K562 (cell line): ENCODE data around the gene GSDME.

Experiments used
- CEBPB ChIP-seq: fragments of 450-650 bp; IDR thresholded peaks from 2 replicates; pipeline ENCODE4 v1.6.1; 2016; ENCODE audit warnings: missing genetic modification characterization, missing compliant biosample characterization
- CHD2 ChIP-seq: IDR thresholded peaks from 2 replicates; pipeline ENCODE4 v1.6.1; 2011; ENCODE audit warnings: low read depth, low read length
- HNRNPLL ChIP-seq: fragments of 200-400 bp; formaldehyde crosslinking; IDR thresholded peaks from 2 replicates; pipeline ENCODE4 v1.6.1; 2017; ENCODE audit warnings: low read length, low read depth, mild to moderate bottlenecking; ENCODE audit not compliant: poor library complexity, severe bottlenecking
- POU5F1 ChIP-seq: fragments of 150-350 bp; IDR thresholded peaks from 2 replicates; pipeline ENCODE4 v1.6.1; 2014; ENCODE audit warnings: borderline replicate concordance, low read length, low read depth, mild to moderate bottlenecking; ENCODE audit not compliant: partially characterized antibody
- PRMT5 ChIP-seq: sonication (generic); formaldehyde crosslinking; IDR thresholded peaks from 2 replicates; pipeline ENCODE4 v1.5.0; 2020; ENCODE audit warnings: missing genetic modification reagents
- SMAD1 ChIP-seq: fragments of 150-350 bp; IDR thresholded peaks from 2 replicates; pipeline ENCODE4 v1.6.1; 2014; ENCODE audit warnings: low read length, low read depth; ENCODE audit not compliant: partially characterized antibody
- TBL1XR1 ChIP-seq, 2 experiments: IDR thresholded peaks; 2 replicates each; pipeline ENCODE4 v1.6.1; 2012; ENCODE audit warnings: improper control_type of control experiment in 2 of 2, low read length in 2 of 2, mild to moderate bottlenecking in 1 of 2
- ZNF274 ChIP-seq: IDR thresholded peaks from 2 replicates; pipeline ENCODE4 v1.6.1; 2011; ENCODE audit warnings: low read depth, mild to moderate bottlenecking, low read length, moderate library complexity, borderline replicate concordance
- TF ChIP-seq, protein P1 (sequence below), 3 experiments: IDR thresholded peaks in 2 of 3; conservative IDR thresholded peaks in 1 of 3; 2 replicates each; pipeline ENCODE4 v1.5.1; 2011 to 2012; ENCODE audit warnings: low read length in 3 of 3, mild to moderate bottlenecking in 3 of 3, control low read depth in 2 of 3, improper control_type of control experiment in 1 of 3, inconsistent platforms in 1 of 3, low read depth in 1 of 3, mixed read lengths in 1 of 3, moderate library complexity in 1 of 3; ENCODE audit not compliant: insufficient read depth in 2 of 3
- TF ChIP-seq, protein P2 (sequence below): fragments of 250-450 bp; sonication (Bioruptor Pico); IDR thresholded peaks from 2 replicates; pipeline ENCODE4 v1.5.0; 2021

DNA sequence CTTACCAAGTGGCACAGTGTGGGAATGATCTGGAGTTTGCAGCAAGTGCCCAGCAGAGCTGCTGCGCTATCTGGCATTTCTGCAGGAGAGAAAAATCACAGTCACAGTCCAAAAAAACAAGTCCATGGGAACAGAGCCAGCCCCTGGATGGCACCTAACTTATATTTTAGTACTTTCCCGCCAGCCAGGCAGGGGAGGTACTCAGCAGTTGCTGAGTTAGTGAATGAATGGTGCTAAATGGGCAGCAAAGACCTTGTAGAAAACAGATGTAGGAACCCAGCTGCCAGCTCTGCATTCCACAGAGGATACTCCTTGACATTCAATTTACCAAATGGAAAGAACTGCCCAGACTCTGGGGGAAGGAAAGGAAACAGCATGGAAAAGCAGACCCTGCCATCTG lies 54.5 kb downstream of the GSDME start:
- TF ChIP-seq POU5F1 (no peak), CHD2 (no peak), HNRNPLL (no peak), PRMT5 (no peak), TBL1XR1 (IDR thresholded peaks at IDR 0.05; ENCODE audit: low read length in 2 of 2) (no peak), SMAD1 (no peak), ZNF274 (no peak), CEBPB (tag) (no peak)
- TF ChIP-seq, protein P1, sequence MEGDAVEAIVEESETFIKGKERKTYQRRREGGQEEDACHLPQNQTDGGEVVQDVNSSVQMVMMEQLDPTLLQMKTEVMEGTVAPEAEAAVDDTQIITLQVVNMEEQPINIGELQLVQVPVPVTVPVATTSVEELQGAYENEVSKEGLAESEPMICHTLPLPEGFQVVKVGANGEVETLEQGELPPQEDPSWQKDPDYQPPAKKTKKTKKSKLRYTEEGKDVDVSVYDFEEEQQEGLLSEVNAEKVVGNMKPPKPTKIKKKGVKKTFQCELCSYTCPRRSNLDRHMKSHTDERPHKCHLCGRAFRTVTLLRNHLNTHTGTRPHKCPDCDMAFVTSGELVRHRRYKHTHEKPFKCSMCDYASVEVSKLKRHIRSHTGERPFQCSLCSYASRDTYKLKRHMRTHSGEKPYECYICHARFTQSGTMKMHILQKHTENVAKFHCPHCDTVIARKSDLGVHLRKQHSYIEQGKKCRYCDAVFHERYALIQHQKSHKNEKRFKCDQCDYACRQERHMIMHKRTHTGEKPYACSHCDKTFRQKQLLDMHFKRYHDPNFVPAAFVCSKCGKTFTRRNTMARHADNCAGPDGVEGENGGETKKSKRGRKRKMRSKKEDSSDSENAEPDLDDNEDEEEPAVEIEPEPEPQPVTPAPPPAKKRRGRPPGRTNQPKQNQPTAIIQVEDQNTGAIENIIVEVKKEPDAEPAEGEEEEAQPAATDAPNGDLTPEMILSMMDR (IDR thresholded peaks at IDR 0.05 in 2 of 3, conservative IDR thresholded peaks at IDR 0.05 in 1 of 3; ENCODE audit: insufficient read depth in 2 of 3, low read depth in 1 of 3, low read length in 3 of 3), result no peak
- TF ChIP-seq, protein P2, sequence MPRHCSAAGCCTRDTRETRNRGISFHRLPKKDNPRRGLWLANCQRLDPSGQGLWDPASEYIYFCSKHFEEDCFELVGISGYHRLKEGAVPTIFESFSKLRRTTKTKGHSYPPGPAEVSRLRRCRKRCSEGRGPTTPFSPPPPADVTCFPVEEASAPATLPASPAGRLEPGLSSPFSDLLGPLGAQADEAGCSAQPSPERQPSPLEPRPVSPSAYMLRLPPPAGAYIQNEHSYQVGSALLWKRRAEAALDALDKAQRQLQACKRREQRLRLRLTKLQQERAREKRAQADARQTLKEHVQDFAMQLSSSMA, result no peak
